ENCODE measurements around the gene MGST1. TPM values are rescaled to one million over a fixed set of nuclear protein-coding genes. Genes with fewer than 3 reads are reported as not detected.

Gene MGST1
- polyA plus RNA-seq, 1 donor (not counting 4 experiments of a cell fraction or from before 2014, with no cell fraction given) = 160 TPM

DNA sequence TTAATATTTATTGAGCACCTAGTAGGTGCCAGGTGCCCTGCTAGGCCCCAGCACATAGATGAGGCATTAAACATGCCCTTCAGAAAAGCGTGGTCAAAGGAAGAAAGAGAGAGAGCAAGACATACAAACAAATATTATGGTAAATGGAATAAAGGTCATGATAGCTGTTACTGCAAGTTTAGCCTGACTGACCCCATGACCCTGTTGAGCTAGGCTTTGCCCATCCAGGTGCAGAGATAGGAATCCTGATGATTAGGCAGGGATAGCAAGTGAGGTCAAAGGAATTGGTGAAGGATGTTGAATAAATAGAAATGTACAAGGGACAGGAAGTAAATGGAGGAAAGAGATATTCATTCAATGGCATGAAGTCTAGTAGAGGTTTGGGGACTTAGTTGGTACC, 36.5 kb upstream of the MGST1 start:
- Histone ChIP-seq H4K20me1 (ENCODE audit: control insufficient read depth, extremely low read depth, insufficient read depth, low read length) (no peaks in the 10 kb centered on the region), H3K27me3 (ENCODE audit: control insufficient read depth, extremely low read depth, insufficient read depth, low read length) (no peaks in the 10 kb centered on the region), H3K79me2 (ENCODE audit: control insufficient read depth, insufficient read depth, low read length) (no peaks in the 10 kb centered on the region), H2AFZ (ENCODE audit: control insufficient read depth, low read length) (no peak overlapping the region), H3K4me3 (ENCODE audit: control insufficient read depth in 2 of 3, extremely low read depth in 1 of 3, insufficient read depth in 2 of 3, low read depth in 1 of 3, low read length in 3 of 3) (no peak overlapping the region), H3K9me3 (ENCODE audit: control insufficient read depth, low read depth, low read length) (peaks cover 2% of the 10 kb centered on the region), H3K9ac (ENCODE audit: control insufficient read depth, extremely low read depth, insufficient read depth, low read length) (no peak overlapping the region), H3K9me1 (ENCODE audit: control insufficient read depth, extremely low read depth, insufficient read depth, low read length) (no peaks in the 10 kb centered on the region), H3K36me3 (ENCODE audit: control insufficient read depth in 2 of 2, extremely low read depth in 1 of 2, insufficient read depth in 2 of 2, low read length in 2 of 2) (no peaks in the 10 kb centered on the region), H3K27ac (ENCODE audit: control insufficient read depth, insufficient read depth, low read length) (no peak overlapping the region), H3K4me2 (ENCODE audit: control insufficient read depth, extremely low read depth, insufficient read depth, low read depth, low read length) (no peak overlapping the region), H3K4me1 (ENCODE audit: control insufficient read depth, extremely low read depth, insufficient read depth, low read length) (no peaks in the 10 kb centered on the region)
- DNase-seq (ENCODE audit: low read depth, low spot score) (no peak), FAIRE-seq (no peak)
- TF ChIP-seq, protein P1, sequence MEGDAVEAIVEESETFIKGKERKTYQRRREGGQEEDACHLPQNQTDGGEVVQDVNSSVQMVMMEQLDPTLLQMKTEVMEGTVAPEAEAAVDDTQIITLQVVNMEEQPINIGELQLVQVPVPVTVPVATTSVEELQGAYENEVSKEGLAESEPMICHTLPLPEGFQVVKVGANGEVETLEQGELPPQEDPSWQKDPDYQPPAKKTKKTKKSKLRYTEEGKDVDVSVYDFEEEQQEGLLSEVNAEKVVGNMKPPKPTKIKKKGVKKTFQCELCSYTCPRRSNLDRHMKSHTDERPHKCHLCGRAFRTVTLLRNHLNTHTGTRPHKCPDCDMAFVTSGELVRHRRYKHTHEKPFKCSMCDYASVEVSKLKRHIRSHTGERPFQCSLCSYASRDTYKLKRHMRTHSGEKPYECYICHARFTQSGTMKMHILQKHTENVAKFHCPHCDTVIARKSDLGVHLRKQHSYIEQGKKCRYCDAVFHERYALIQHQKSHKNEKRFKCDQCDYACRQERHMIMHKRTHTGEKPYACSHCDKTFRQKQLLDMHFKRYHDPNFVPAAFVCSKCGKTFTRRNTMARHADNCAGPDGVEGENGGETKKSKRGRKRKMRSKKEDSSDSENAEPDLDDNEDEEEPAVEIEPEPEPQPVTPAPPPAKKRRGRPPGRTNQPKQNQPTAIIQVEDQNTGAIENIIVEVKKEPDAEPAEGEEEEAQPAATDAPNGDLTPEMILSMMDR (optimal IDR thresholded peaks at IDR 0.05 in 1 of 3, IDR thresholded peaks at IDR 0.05 in 1 of 3, conservative IDR thresholded peaks at IDR 0.05 in 1 of 3; ENCODE audit: extremely low read depth in 1 of 3, insufficient read depth in 2 of 3, low read length in 3 of 3) = no peak
- no peak for TF ChIP-seq EZH2 (IDR thresholded peaks at IDR 0.05; ENCODE audit: low read length)
- dilution Hi-C loops (cut with MboI; ENCODE audit: extremely low pct_ligation_motif_present, low sequenced_read_pairs) = no loop called here

- DNase-seq (ENCODE audit: low read depth, low spot score) = no peak
- dilution Hi-C loops (cut with MboI; ENCODE audit: extremely low pct_ligation_motif_present, low sequenced_read_pairs) = no loop called here
Observed at GRCh38 chr12:16323010-16323409, 24.4 kb upstream of the MGST1 start.

More at GRCh38 chr12:16323010-16323409, 24.4 kb upstream of the MGST1 start:
- FAIRE-seq = no peak
- no peaks in the 10 kb centered on the region for H3K36me3 ChIP-seq (ENCODE audit: control insufficient read depth in 2 of 2, extremely low read depth in 1 of 2, insufficient read depth in 2 of 2, low read length in 2 of 2)
- H3K9me3 ChIP-seq (ENCODE audit: control insufficient read depth, low read depth, low read length) = no peaks in the 10 kb centered on the region
- no peaks in the 10 kb centered on the region for H4K20me1 ChIP-seq (ENCODE audit: control insufficient read depth, extremely low read depth, insufficient read depth, low read length)
- no peak overlapping the region for H3K27ac ChIP-seq (ENCODE audit: control insufficient read depth, insufficient read depth, low read length)
- no peak overlapping the region for H3K9ac ChIP-seq (ENCODE audit: control insufficient read depth, extremely low read depth, insufficient read depth, low read length)
- no peaks in the 10 kb centered on the region for H3K9me1 ChIP-seq (ENCODE audit: control insufficient read depth, extremely low read depth, insufficient read depth, low read length)
- H3K27me3 ChIP-seq (ENCODE audit: control insufficient read depth, extremely low read depth, insufficient read depth, low read length) = no peaks in the 10 kb centered on the region
- no peaks in the 10 kb centered on the region for H3K79me2 ChIP-seq (ENCODE audit: control insufficient read depth, insufficient read depth, low read length)
- H3K4me1 ChIP-seq (ENCODE audit: control insufficient read depth, extremely low read depth, insufficient read depth, low read length) = no peaks in the 10 kb centered on the region
- TF ChIP-seq, protein P1 (optimal IDR thresholded peaks at IDR 0.05 in 1 of 3, IDR thresholded peaks at IDR 0.05 in 1 of 3, conservative IDR thresholded peaks at IDR 0.05 in 1 of 3; ENCODE audit: extremely low read depth in 1 of 3, insufficient read depth in 2 of 3, low read length in 3 of 3) = no peak
- TF ChIP-seq EZH2 (IDR thresholded peaks at IDR 0.05; ENCODE audit: low read length) = no peak
- no peak overlapping the region for H2AFZ ChIP-seq (ENCODE audit: control insufficient read depth, low read length)
- no peak overlapping the region for H3K4me2 ChIP-seq (ENCODE audit: control insufficient read depth, extremely low read depth, insufficient read depth, low read depth, low read length)
- no peak overlapping the region for H3K4me3 ChIP-seq (ENCODE audit: control insufficient read depth in 2 of 3, extremely low read depth in 1 of 3, insufficient read depth in 2 of 3, low read depth in 1 of 3, low read length in 3 of 3)
